DMS53 treated with DMSO at 0.1 percent for 48 hours (cell line): ENCODE data around the gene CACNA1A.

ENCODE experiments used
- DNase-seq: peaks from one replicate; lab custom pipeline; 2025; ENCODE audit not compliant: unreplicated experiment; lab: John Stamatoyannopoulos, UW

Gene CACNA1A

DNA sequence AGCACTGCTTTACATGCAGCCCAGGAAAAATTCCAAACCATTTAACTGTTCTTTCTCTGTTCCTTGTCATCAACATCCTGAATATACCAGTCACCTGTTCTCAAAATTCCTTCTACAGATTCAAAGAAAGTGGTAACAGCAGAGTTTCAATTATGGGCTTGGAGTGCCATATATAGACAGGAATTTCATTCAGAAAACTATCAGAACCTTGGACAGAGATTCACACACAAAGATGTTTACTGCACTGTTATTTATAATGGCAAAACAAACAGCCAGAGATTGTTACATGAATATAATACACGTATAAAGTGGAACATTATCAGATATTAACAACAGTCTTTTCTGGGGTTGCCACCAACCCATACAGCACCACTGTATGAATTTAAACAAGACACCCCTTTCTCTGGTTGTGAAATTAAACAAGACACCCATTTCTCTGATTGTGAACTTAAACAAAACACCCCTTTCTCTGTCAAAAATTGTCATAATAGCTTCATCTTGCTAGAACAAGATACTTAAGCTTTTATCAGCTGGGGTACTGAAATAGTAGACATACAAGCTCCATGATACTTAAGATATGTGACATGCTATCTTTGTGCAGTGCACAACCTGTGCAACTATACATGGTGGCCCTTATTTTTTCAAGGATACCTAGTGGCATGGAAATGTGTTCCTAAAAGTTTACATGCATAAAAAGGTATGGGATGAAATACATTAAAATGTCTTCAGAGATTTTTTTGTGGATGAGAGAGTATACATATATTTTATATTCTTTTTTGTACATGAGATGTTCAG is 12.6 kb downstream of the CACNA1A start:
- DNase-seq, result no peak

DNA sequence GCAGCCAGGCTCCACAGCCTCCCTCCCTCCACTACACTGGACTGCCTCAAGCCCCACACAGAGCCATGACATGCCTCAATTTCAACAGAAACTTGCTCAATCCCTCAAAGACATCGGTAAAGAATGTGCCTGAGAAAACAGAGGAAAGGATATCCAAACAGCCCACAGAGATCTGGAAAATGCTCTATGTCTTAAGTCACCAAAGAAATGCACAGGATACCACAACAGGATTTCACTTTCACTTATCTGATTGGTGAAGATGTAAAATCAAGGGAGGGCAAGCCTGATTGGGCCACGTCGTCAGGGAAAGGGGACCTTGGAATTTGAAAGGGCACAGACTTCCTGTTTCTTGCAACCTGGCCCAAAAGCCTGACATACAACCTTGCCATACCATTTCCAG is 14.2 kb downstream of the CACNA1A start:
- DNase-seq, result no peak

DNA sequence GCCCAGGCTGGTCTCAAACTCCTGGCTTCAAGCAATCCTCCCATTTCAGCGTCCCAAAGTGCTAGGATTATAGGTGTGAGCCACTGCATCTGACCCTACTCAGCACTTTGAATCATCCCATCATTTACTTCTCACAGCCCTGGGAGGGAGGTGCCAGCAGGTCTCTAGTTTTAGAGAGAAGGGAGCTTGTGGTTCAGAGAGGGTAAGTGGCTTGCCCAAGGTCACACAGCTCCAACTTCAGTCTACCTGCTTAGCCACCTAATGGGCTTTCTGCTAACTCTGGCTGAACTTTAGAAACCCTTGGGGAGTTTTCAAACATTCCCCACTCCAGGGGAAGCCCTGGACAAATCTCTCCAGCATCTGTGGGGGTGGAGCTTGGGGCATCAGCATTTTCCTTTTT is 18.3 kb downstream of the CACNA1A start:
- DNase-seq, result no peak

DNA sequence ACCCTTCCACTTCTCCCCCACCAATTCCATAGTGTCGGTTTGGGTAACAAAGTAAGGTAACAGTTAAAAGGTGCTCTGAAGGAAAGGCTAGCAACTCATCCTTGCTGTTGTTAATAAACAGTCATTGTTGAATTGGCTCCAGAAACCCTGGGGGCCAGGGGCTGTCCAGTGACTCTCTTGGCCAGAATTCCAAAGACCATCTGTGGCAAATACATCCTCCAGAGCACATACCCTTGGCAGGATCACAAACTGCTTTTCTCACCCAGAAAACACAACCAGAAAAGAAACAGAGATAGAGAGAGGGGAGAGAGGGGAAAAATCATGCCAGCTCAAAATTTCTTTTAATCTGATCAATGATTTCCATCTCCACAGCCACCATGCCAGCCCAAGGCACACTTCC is 22.1 kb downstream of the CACNA1A start:
- DNase-seq, result no peak

DNA sequence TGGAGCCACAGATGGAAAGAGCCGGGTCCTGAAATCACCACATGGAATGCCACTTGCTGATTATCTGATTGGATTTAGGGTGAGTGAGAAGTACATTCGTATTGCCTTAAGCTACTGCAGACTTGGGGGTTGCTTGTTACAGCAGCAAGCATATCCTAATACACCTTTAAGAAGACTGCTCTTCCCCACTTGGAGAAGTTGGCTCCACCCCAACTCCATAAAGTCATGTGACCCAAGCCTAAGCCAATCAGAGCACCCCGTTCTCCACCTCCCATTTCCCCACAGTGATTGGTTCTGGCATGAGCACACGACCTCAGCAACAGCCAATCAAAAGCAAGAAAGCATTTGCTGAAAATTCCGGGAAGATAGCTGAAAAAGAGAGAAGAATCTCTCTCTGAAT is 23.1 kb downstream of the CACNA1A start:
- no peak for DNase-seq

DNA sequence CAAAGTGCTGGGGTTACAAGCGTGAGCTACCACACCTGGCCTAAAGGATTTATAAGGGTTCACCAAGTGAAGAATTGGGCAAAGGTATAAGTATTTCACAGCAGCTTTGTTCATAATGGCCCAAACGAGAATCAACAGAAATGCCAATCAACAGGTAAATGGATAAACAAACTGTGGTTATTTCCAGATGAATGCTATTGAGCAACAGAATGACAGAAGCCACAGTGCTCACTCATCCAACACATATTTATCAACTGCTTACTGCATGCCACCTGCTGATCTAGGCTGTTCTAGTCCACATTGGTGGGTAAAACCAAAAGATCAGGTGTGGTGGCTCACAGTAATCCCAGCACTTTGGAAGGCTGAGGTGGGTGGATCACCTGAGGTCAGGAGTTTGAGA is 27.7 kb downstream of the CACNA1A start:
- DNase-seq, result no peak

DNA sequence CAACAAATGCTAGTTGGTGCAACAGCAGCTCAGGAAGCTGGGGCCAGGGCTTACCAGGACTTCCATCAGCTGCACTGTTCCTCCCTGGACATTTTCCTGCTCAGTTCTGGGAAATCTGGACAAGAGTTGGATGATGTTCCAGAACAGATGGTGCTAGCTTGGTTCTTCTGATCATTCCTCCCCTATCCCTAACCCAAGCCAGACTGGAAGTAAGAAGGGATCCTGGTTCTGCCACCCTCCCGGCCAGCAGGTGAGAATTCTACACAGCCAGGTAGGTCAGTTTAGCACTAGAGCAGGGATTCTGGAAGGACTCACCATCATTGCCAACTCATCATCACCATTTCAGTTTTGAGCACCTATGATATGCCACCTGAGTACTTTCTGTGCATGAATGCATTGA is 30.2 kb downstream of the CACNA1A start:
- no peak for DNase-seq

DNA sequence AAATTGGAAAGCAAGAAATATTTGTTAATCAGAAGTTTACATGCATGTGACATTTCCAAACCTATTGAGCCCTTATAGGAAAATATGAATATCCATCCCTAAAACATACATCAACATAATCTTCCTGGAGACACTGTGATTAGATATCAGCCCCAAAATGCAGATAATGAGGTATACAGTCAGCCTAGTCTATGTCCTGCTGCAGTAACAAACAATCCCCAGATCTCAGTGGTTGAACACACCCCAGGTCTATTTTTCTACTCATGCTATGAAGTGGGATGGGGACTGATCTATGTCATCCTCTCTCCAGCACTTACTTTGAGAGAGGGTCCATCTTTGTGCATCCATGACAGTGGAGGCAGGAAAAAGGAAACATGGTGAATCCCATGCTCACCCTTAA is 31.2 kb downstream of the CACNA1A start:
- no peak for DNase-seq

DNA sequence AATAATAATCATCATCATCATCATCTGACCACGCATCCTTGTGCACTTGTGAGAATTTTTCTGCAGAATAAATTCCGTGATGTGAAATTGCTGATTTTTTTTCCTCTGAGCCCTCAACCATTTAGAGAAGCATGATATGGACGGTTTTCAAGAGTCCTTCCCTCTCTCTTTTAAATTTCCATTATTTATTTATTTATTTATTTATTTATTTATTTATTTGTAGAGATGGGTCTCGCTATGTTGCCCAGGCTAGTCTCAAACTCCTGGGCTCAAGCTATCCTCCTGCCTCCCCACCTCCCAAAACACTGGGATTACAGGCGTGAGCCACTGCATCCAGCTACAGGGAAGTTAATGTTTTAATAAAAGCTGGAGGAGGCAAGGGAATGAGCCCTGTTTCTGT is 39.6 kb downstream of the CACNA1A start:
- no peak for DNase-seq

DNA sequence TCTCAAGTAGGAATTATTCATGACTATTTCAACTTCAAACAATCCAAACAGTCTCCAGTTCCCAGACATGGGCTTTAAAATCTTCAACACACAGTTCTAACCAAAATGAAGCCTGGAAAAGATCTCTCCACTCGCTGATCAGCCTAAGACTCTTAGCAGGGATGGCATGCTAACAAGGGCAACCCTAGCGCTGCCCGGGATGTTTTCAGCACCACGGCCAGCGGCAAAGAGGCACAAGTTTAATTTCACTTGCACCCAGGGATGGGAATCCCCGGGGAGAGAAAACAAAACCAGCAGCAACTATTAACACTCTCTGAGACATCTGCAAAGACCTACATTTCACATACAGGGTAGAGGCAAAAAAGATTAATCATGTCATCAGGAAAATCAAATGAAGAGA is 43.0 kb downstream of the CACNA1A start:
- no peak for DNase-seq

DNA sequence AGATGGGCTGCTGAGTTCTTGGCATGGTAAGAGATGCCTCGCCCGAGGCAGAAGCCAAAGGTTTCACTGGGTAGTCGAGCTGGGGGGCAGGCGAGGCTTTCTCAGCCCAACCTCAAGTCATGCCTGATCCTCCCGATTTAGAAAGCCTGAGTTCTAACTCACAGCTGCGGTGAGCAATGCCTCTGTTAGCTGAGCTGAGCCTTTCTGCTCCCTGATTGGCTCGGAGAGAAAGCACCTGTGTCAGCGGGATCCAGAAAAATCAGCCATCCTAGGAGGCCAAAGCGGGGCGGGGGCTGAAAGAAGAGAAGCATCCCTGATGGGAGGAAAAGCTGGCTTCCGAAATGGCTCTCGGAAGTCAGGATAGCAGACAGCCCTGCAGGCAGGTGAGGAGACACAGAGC is 44.7 kb downstream of the CACNA1A start:
- no peak for DNase-seq

DNA sequence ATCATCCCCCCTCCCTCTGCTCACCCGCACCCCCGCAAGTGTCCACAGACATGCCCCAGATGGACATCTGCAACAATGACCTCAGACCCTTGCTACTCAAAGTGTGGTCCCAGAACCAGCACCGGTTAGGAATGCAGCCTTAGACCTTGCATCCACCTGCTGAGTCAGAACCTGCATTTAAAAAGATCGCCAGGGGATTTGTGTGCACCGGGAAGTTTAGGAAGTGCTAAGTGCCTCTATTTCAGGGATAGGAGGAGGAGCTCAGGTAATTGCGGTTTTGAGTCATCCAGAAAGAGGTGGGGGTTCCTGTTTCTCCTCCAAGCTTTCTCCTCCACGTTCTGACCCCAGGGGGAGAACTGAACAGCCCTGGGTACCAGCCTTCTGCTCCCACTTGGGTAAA is 46.2 kb downstream of the CACNA1A start:
- DNase-seq, result no peak

DNA sequence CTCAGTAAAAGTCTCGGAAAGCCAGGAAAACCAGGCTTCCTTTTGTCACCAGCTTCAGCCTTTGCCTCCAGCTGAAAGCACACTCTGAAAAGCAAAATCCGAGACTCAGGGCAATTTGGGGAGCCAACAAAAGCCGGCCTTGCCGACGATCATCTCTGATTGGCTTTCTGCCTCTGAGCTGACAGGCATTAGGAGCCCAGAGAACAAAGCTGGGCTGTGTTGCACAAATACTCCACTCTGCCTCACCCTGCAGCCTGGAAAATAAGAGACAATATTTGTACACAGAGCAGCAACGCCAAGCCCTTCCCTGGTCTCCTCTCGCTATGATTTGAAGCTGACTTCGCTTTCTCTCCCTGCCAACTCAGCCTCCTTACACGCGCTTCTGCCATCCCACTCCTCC is 46.9 kb downstream of the CACNA1A start:
- DNase-seq, result no peak

DNA sequence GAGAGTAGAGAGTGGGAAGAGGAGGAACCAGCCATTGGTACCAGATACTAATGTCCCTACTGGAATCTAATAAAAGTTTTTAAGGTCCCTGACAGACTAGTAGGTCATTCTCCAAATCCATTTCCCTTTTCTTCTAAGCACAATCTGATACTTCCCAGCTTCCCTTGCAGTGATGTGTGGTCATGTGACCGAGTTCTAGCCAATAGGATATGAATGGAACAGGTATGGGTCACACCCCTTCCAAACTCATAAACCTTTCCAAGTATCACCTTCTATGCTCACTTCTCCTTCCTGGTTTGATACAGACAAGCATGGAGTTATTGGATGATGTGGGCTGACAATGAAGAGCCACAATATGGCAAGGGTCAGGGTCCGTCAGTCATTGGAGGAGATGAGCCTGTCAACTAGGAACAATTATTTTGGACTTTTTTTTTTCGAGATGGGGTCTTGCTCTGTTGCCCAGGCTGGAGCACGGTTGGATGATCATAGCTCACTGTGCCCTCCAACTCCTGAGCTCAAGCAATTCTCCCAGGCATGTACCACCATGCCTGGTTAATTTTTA is 54.8 kb downstream of the CACNA1A start:
- no peak for DNase-seq

DNA sequence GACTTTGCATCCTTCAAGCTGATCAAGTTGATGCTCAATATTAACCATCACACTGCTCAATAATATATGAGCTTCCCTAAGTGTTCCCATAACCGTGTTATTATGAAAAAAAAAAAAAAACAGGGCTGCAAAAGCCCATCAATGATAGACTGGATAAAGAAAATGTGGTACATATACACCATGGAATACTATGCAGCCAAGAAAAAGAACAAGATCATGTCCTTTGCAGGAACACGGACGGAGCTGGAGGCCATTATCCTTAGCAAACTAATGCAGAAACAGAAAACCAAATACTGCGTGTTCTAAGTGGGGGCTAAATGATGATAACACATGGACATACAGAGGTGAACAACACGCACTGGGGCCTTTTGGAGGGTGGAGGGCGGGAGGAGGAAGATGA is 58.3 kb downstream of the CACNA1A start:
- no peak for DNase-seq

DNA sequence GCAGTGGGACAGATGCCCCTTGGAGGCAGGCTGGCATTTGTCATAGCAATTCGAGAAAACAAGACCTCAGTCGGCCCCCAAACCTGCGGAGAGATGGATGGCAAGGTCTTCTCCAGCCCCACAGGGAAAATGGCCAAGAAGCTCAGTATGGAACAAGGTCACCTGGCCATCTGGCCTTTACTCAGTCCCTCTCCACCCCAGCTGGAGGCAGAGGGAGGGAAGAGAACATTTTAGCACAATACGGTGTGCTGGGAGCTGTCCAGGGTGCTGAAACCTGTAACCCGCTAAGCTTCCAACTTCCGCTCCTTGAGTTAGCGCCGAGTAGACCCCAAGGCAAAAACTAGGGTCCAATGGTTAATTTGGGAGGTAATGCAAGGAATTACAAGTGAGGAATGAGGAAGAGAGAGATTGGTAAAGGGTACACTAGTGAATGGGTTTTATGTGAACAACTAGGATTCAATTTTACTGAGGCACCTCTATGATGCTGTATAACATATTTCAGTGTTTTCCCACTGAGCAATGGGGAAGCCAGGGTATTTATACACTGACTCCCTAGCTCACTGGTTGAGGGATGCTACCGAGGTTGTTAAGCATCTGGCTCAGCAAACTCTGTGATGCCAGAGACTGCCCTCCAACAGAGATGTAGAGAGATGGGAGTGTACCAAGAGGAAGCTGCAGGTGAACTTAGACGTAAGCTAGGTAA is 64.3 kb downstream of the CACNA1A start:
- no peak for DNase-seq

DNA sequence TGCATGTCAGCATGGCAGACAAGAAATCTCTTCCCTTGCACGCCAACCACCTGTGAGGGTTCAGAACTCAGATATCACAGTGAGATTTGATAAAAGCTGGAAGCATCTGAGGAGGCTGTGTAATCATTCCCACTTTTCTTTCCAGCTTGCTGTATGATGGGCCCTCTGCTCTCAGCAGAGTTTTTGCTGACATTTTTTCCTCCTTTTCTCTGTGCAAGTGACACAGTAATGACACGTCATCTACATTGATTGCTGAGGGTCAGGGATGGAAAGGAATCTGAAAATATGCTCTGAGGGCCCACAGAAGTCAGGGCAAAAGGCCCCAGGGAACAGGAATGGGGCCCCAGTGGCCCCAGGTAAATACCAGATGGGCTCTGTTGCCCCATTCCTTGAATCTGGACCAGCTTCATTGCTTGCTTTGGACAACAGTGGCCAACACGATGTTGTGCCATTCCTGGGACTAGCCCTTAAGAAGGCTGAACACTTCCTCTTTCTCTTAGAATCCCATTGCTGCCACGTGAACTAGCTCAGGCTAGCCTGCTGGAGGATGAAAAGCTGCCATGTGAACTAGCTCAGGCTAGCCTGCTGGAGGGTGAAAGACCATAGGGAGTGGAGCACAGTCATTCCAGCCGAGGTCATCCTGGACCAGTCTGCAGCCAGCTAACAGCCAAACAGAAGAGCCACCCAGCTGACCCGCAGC is 68.2 kb downstream of the CACNA1A start:
- no peak for DNase-seq

DNA sequence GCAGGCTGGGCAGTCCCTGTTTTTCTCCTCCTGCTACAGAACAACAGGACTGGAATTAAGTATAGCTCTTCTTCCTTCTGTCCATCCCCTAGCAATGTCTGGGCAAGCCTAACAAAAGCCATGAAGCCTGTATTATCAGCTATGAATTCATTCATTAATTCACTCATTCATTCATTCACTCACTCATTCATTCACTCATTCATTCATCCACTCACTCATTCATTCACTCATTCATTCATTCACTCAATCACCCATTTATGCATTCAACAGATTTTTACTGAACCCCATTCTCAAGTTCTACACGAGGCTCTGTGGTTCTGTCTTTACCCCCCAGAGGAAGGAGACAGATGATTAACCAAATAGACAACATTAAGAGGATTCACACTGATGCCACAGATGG is 69.9 kb downstream of the CACNA1A start:
- no peak for DNase-seq

DNA sequence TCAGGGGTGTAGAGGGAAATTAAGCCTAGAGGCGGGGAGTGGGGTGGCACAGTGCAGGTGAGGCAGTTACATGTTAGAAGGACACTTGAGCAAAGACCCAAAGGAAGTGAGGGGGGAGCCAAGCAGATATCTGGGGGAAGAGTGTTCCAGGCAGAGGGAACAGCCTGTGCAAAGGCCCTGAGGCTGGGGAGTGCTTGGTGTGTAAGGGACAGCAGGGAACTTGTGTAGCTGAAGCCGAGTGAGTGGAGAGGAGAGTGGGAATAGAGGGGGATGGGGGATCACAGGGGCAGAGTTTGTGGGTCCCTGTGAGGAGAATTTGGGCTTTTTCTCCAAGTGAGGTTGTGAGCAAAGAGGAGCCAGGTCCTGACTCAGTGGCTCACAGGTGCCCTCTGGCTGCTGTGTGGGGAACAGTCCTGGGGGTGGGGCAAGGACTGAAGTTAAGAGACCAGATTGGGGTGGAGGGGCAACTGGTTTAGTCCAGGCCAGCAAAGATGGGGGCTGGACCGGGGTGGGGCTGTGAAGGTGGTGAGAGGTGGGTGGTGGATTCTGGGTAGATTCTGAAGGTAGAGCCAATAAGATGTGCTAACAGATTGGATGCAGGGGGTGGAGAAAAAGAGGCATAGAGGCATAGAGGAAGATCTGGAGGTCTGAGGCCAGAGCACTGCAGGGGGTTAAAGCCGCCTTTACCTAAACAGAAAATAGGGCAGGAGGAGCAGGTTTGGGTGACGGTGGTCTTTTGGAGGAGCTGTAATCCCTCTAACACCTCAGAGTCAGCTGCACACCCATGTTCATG is 75.3 kb downstream of the CACNA1A start:
- DNase-seq, result no peak

DNA sequence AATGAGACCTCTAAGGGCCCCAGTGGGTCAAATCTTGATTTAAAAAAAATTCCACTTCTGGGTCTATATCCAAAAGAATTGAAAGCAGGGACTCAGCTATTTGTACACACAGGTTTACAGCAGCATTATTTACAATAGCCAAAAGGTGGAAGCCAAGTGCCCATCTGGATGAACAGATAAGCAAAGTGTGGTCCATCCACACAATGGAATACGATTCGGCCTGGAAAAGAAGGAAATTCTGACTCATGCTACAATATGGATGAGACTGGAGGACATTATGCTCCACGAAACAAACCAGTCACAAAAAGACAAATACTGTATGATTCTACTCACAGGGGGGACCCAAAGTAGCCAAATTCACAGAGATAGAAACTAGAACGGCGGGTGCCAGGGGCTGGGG is 76.7 kb downstream of the CACNA1A start:
- no peak for DNase-seq

DNA sequence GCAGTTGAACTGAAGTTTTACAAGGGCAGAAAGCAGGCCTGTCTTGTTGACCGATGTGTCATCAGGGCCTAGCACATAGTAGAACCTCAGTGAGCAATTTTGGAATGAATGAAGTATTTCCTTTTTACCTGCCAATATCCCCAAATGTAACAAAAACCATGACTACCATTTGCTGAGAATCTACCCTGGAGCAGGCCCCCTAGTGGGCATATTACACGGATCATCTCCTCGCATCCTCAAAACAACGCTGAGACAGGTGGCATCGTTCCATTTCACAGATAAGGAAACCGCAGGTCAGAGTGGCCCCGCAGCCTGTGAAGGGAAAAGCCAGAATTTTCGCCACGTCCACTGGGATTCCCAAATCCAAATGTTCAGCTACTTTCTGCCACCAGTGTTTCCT is 77.9 kb downstream of the CACNA1A start:
- no peak for DNase-seq
